HFF-Myc (cell line): ENCODE data around the gene KIF2A.

Source experiments
- DNase-seq: peaks from one replicate; pipeline ENCODE4 v3.0.0-alpha.2; 2011; ENCODE audit warnings: low read depth; ENCODE audit errors: extremely low read depth
- H3K4me3 ChIP-seq: replicated peaks from 2 replicates; pipeline ENCODE4 v1.5.1; 2011; ENCODE audit warnings: low read depth, mild to moderate bottlenecking, control low read depth, low read length
- CTCF ChIP-seq: IDR thresholded peaks from 2 replicates; pipeline ENCODE4 v1.5.1; 2012; ENCODE audit warnings: mild to moderate bottlenecking, low read depth, low read length, control low read depth; ENCODE audit errors: missing control alignments

Gene KIF2A

GRCh38 chr5:62275581-62275980 lies 30.4 kb upstream of the KIF2A start:
- no peak for TF ChIP-seq CTCF
- no peak for DNase-seq
- no peak overlapping the region for H3K4me3 ChIP-seq

- DNase-seq = no peak
- no peak overlapping the region for H3K4me3 ChIP-seq
- TF ChIP-seq CTCF = no peak
Measured at GRCh38 chr5:62281411-62281810, 24.6 kb upstream of the KIF2A start.

GRCh38 chr5:62282064-62282463 lies 23.9 kb upstream of the KIF2A start:
- DNase-seq = no peak
- TF ChIP-seq CTCF = no peak
- no peak overlapping the region for H3K4me3 ChIP-seq

GRCh38 chr5:62283005-62283404 lies 23.0 kb upstream of the KIF2A start:
- no peak overlapping the region for H3K4me3 ChIP-seq
- no peak for DNase-seq
- no peak for TF ChIP-seq CTCF

- no peak overlapping the region for H3K4me3 ChIP-seq
- no peak for DNase-seq
- TF ChIP-seq CTCF = no peak
Measured at GRCh38 chr5:62283861-62284260, 22.1 kb upstream of the KIF2A start.

- TF ChIP-seq CTCF = no peak
- DNase-seq = no peak
- H3K4me3 ChIP-seq = no peak overlapping the region
Measured at GRCh38 chr5:62284946-62285891, 20.8 kb upstream of the KIF2A start.
